GM12878 (cell line): ENCODE results near the gene ITGA3. TPM values are rescaled to one million over a fixed set of nuclear protein-coding genes. Genes with fewer than 3 reads are reported as not detected.

ENCODE experiments used
- ATAC-seq: fragments of 200-7000 bp; cut with Tn5 transposase; 3 replicates; pipeline ENCODE4 v1.9.1; 2020; ENCODE audit warnings: mild to moderate bottlenecking, moderate library complexity
- BruUV-seq: library from RNA; stranded (reverse); fragments of 400-500 nt; replicated peaks from 2 replicates; lab custom pipeline; 2021; lab: Mats Ljungman, UMichigan
- CTCF ChIA-PET: fragments of 300-600 bp; sonication (Branson Sonifier 250); formaldehyde crosslinking; extraction: SDS; loops from one replicate; lab custom pipeline; 2021; ENCODE audit warnings: inconsistent platforms; lab: Yijun Ruan, JAX
- POLR2A ChIA-PET: fragments of 350-600 bp; formaldehyde crosslinking; extraction: SDS; loops from one replicate; lab custom pipeline; 2021; ENCODE audit warnings: inconsistent platforms; lab: Charles Lee
- RAD21 ChIA-PET: fragments of 300-600 bp; sonication (Branson Sonifier 250); formaldehyde crosslinking; loops from one replicate; lab custom pipeline; 2023; ENCODE audit warnings: antibody characterized with exemption; ENCODE audit not compliant: unreplicated experiment; lab: Charles Lee
- SMC1A ChIA-PET: fragments of 300-600 bp; sonication (Branson Sonifier 250); formaldehyde crosslinking; loops from one replicate; lab custom pipeline; 2023; ENCODE audit not compliant: unreplicated experiment, uncharacterized antibody; lab: Charles Lee
- DNase-seq: peaks from one replicate; pipeline ENCODE4 v3.0.0-alpha.2; 2011; ENCODE audit warnings: low read depth, low spot score
- FAIRE-seq: peaks from 3 replicates; lab custom pipeline; 2011; peaks lifted over from hg19 to GRCh38; lab: Jason Lieb, UNC
- H2AFZ ChIP-seq: 2 replicates; pipeline ENCODE4 v1.6.0; 2011; ENCODE audit warnings: low read depth, low read length, control low read depth; ENCODE audit not compliant: control insufficient read depth
- H3K27ac ChIP-seq: 2 replicates; pipeline ENCODE4 v1.5.1; 2011; ENCODE audit warnings: control low read depth; ENCODE audit not compliant: control insufficient read depth, insufficient read depth
- H3K27me3 ChIP-seq, 2 experiments: replicated peaks in 1 of 2; 2 replicates each; pipeline versions ENCODE4 v1.6.0 to v1.6.1; 2011; ENCODE audit warnings: low read length in 1 of 2; ENCODE audit not compliant: control insufficient read depth in 2 of 2, insufficient read depth in 2 of 2
- H3K36me3 ChIP-seq, 2 experiments: 2 replicates each; pipeline ENCODE4 v1.5.1; 2011; ENCODE audit warnings: low read length in 1 of 2; ENCODE audit not compliant: control insufficient read depth in 2 of 2, insufficient read depth in 2 of 2
- H3K4me1 ChIP-seq: 2 replicates; pipeline ENCODE4 v1.6.1; 2011; ENCODE audit warnings: mild to moderate bottlenecking, low read length, moderate library complexity, mixed read lengths; ENCODE audit not compliant: control insufficient read depth, insufficient read depth
- H3K4me2 ChIP-seq: 2 replicates; pipeline ENCODE4 v1.6.0; 2011; ENCODE audit warnings: control low read depth; ENCODE audit not compliant: control insufficient read depth, insufficient read depth
- H3K4me3 ChIP-seq: fragments of 200-600 bp; sonication (generic); 2 replicates; pipeline ENCODE4 v1.5.1; 2016
- H3K79me2 ChIP-seq: 2 replicates; pipeline ENCODE4 v1.6.0; 2011; ENCODE audit warnings: low read length; ENCODE audit not compliant: control insufficient read depth, insufficient read depth
- H3K9ac ChIP-seq: 2 replicates; pipeline ENCODE4 v1.8.0; 2011; ENCODE audit warnings: low read length, control low read depth, mixed read lengths; ENCODE audit not compliant: control insufficient read depth, insufficient read depth
- H3K9me3 ChIP-seq: replicated peaks from 3 replicates; pipeline ENCODE4 v1.5.1; 2011; ENCODE audit warnings: mild to moderate bottlenecking, low read length; ENCODE audit not compliant: control insufficient read depth, insufficient read depth
- H4K20me1 ChIP-seq: 2 replicates; pipeline ENCODE4 v1.6.0; 2011; ENCODE audit not compliant: control insufficient read depth, insufficient read depth
- CREM ChIP-seq: IDR thresholded peaks from 2 replicates; pipeline ENCODE4 v1.6.1; 2014; ENCODE audit warnings: antibody characterized with exemption, low read depth
- NBN ChIP-seq: fragments of 450-650 bp; IDR thresholded peaks from 2 replicates; pipeline ENCODE4 v1.6.1; 2016
- POLR2A ChIP-seq: IDR thresholded peaks from 2 replicates; pipeline ENCODE4 v1.6.1; 2011; ENCODE audit warnings: low read depth, mild to moderate bottlenecking, low read length
- WGBS: methylation state at CpG from one replicate; pipeline ENCODE4 v1.1.6; 2016; ENCODE audit warnings: low lambda C conversion rate; ENCODE audit not compliant: insufficient replicate concordance, insufficient coverage; ENCODE audit errors: missing lambda C conversion rate; 5-methylcytosine and 5-hydroxymethylcytosine counted together
- in situ Hi-C: fragments of 300-500 bp; cut with MboI; formaldehyde crosslinking; loops from 9 replicates; pipeline ENCODE4 v1.14.3; 2018; ENCODE audit warnings: mixed read lengths
- intact Hi-C: fragments of 100-400 bp; cut with micrococcal nuclease; formaldehyde crosslinking; loops from one replicate; pipeline ENCODE4 v1.14.2; 2022; ENCODE audit not compliant: unreplicated experiment
- polyA plus RNA-seq, 11 experiments: library from polyadenylated mRNA; depleted of rRNA in 4 of 11; unstranded in 6 of 11; stranded (reverse) in 5 of 11; fragments of >200 nt; fragmentation: Nextera tagmentation in 4 of 11; fragmentation: Illumina TruSeq in 1 of 11; extraction: Ambion mirVana in 4 of 11; extraction: Trizol in 1 of 11; gene quantifications; 1 replicate in 1 of 11; 2 replicates in 10 of 11; pipeline versions ENCODE4 v1.2.1 to v1.2.3, GENCODE V29; 2011 to 2016; ENCODE audit warnings: inconsistent platforms in 2 of 11, missing spikeins in 2 of 11, low read depth in 1 of 11
- total RNA-seq, 4 experiments: library from RNA; depleted of rRNA in 3 of 4; stranded (reverse); fragments of >200 nt in 3 of 4; fragmentation: Illumina TruSeq in 1 of 4; extraction: Trizol in 1 of 4; gene quantifications; 2 replicates each; pipeline versions ENCODE4 v1.2.1 to v1.2.3, GENCODE V29; 2013 to 2021

ITGA3 gene
- total and polyA plus RNA-seq, 10 of the 15 experiments (the other 5 are each of a cell fraction or from before 2014, with no cell fraction given): 0.29 to 13.4 (median 6.6) TPM

- TSS peak; percentile 61 for BruUV-seq
- FAIRE-seq (no peak), DNase-seq (no peak), ATAC-seq (no peak)
- peaks cover 33 to 46% of the 10 kb centered on the region in 2 experiments for H3K36me3 ChIP-seq
- H2AFZ ChIP-seq: no peak overlapping the region
- H3K27me3 ChIP-seq: no peaks in the 10 kb centered on the region
- no peak overlapping the region for H3K4me3 ChIP-seq
- ChIA-PET CTCF (no interaction called here), POLR2A (no interaction called here), SMC1A (no interaction called here), RAD21 (no interaction called here)
- peaks cover 11% of the 10 kb centered on the region; the same call in 1 of the 2 replicates for H4K20me1 ChIP-seq
- peak; percentile 6; the same call in 1 of the 2 replicates for TF ChIP-seq POLR2A
- no peak for TF ChIP-seq NBN
- H3K27ac ChIP-seq: no peak overlapping the region
- 72% methylated on average over 15 of the region's 16 CpGs for WGBS
- no peak overlapping the region for H3K4me2 ChIP-seq
- in situ Hi-C loops (no loop called here), intact Hi-C loops (no loop called here)
- no peak overlapping the region for H3K9ac ChIP-seq
- H3K79me2 ChIP-seq: no peaks in the 10 kb centered on the region; the same call in 1 of the 2 replicates
- no peaks in the 10 kb centered on the region for H3K9me3 ChIP-seq
- peaks cover 2% of the 10 kb centered on the region for H3K4me1 ChIP-seq
Measured at GRCh38 chr17:50134206-50135110, 78.5 kb downstream of the ITGA3 start.

- peaks cover 11% of the 10 kb centered on the region for H3K4me1 ChIP-seq
- WGBS: 94% methylated on average over 16 of the region's 16 CpGs
- ChIA-PET RAD21 (interaction anchor here (0.9 kb wide), 1 partner anchor 28 kb away, joined by 3 read pairs; no protein-coding TSS in a partner anchor), CTCF (interaction anchor here (1.8 kb wide), 1 partner anchor 42 kb away, joined by 7 read pairs; no protein-coding TSS in a partner anchor), POLR2A (no interaction called here), SMC1A (no interaction called here)
- H4K20me1 ChIP-seq: peaks cover 15% of the 10 kb centered on the region; the same call in 1 of the 2 replicates
- H3K36me3 ChIP-seq: peaks cover 41 to 56% of the 10 kb centered on the region in 2 experiments
- H3K9ac ChIP-seq: no peak overlapping the region
- H3K4me2 ChIP-seq: no peak overlapping the region
- H3K9me3 ChIP-seq: no peaks in the 10 kb centered on the region
- TF ChIP-seq POLR2A (peak; percentile 17; the same call in 1 of the 2 replicates), CREM (no peak)
- no peak overlapping the region for H2AFZ ChIP-seq
- BruUV-seq: no TSS peak
- intact Hi-C loops (no loop called here), in situ Hi-C loops (no loop called here)
- DNase-seq (no peak), FAIRE-seq (no peak), ATAC-seq (no peak)
- no peak overlapping the region for H3K4me3 ChIP-seq
- no peaks in the 10 kb centered on the region for H3K27me3 ChIP-seq
- H3K27ac ChIP-seq: no peak overlapping the region
- peaks cover 2% of the 10 kb centered on the region for H3K79me2 ChIP-seq
Measured at GRCh38 chr17:50135316-50136095, 79.6 kb downstream of the ITGA3 start.
